HTR-8/SVneo (cell line): ENCODE results near the gene WDR54.
A peak's percentile ranks its signal among the peaks of the same experiment; 100 is the strongest.

Experiments used
- DNase-seq: peaks from one replicate; pipeline ENCODE4 v3.0.0; 2011; ENCODE audit warnings: low spot score, mixed read lengths; ENCODE audit not compliant: insufficient read length
- FAIRE-seq: peaks from 2 replicates; lab custom pipeline; 2011; peaks lifted over from hg19 to GRCh38; lab: Jason Lieb, UNC

Gene WDR54

DNA sequence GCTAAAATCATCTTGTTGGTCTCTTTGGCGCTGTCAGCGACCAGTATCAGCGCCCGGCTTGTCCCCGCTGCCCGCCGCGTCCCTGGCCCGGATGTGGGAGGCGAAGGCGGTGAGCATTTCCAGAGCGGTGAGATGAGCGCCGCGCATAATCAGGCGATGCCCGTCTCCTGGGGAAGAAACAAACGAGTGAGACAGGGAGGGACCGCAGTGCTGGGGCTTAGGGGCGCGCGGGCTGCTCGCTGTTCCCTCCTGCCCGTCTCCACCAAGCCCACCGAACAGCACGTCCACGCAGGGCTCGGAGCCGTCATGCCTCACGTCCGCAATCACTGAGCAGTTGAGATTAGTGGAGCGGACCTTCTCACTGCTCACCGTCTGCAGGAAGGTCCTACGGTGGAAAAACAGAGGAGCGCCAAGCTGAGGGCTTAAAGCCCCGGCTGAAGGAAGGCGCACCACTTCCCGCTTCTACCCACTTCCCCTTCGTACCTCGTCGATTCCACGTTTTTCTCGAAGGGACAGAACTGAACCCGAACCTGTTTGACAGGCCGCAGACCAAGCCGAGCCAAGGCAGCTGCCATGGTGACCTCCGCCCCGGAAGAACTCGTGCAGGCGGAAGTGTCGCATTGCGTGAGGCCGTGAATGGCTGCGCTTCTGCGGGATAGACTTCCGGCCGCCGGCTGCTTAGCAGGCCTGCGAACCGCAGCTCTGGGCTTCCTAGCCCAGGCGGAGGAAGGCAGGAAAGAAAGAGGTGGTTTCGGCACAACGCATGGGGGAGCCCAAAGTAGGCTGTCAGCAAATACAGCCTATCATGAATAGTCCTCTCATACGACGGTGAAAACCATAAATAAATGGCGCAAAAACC is 50.8 kb downstream of the WDR54 start, which contains the start of gene MRPL53:
TSS of gene MRPL53 (minus strand) at position 595 of the 859 bp plus-strand sequence. CDS start at position 575, 20 bp downstream.
- peak; percentile 82 for DNase-seq
- FAIRE-seq, result peak; percentile 90

DNA sequence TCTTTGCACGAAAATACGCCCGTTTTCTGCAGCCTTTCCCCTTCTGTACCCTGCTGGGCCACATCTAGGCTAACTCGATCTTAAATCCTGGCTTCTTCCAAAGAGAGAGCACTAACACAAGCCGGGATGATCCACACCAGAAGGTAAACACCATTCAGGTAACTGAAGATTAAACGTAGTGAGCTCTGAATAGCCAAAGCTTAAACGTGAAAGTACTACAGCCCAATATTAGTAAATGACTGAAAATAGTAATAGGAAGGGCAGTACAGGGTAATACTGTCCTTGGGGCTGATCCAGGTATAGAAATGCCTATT is 51.4 kb downstream of the WDR54 start:
- FAIRE-seq, result no peak

DNA sequence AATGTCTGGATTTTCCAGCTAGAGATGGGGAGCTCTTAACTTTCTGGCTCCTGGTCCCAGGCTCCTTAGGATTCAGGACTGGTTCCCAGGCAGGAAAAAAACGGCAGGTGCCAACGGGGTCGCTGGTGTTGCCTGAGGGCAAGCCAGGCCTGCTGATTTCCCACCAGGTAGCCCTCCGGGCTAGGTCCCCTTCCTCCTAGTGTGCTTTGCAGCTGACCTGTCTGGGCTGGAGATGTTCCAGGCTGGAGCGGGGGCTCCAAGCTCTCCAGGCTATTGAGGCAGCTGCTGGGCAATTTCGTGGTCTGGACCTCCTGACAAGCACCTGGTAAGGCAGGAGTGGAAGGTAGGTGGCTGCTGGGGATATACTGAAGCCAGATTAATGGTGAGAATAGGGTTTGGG is 53.0 kb downstream of the WDR54 start:
- DNase-seq (no peak), FAIRE-seq (no peak)

More for the DNA sequence above, 51.4 kb downstream of the WDR54 start:
- DNase-seq, result no peak

DNA sequence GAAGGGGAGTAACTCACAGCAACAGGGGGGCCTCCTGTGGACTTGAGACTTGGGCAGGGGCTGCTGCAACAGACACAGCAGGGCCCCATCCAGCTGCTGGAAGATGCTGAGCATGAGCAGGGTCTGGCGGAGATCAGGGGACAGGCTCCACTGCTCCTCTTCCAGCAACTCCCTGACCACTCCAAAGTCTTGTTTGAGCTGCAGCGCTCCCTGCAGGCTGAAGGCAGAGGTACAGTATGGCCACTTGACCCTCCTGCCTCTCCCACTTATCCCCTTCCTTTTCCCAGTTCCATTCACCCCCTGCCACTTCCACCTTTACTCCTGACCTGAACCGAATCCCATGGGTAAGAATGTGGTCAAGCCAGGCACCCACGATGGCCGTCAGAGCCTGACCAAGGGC is 53.4 kb downstream of the WDR54 start:
- FAIRE-seq (no peak), DNase-seq (no peak)
